ENCODE measurements around the gene UROC1.

DNA sequence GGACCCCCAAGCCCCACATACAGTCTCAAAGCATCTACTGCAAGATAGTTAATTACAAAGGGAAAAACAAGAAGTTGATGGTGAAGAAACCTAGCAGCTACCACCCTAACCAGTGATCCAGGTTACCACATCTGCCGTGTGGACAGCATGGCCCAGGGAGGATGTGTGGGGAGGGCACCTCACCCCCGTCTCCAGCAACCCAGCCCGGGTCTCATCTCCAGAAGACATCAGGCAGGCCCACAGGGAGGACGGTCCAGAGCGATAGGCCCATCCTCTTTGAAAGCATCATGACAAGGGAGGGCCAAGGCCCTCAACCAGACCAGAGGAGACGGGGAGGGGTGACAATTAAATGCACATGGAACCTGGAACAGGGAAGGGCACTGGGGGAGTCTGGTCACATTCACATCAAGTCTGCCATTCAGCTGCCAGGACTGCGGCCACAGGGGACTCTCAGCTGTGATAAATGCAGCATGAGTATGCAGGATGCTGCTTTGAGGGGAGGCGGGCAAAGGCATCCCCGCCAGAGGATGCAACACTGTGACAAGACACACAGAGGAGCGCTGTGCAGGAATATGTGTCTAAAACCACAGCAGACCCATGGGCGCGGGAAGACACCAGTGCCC, 60.7 kb downstream of the UROC1 start:
- TF ChIP-seq EZH2phosphoT487 (IDR thresholded peaks at IDR 0.05; ENCODE audit: low read length), result no peak
- TF ChIP-seq, protein P1, sequence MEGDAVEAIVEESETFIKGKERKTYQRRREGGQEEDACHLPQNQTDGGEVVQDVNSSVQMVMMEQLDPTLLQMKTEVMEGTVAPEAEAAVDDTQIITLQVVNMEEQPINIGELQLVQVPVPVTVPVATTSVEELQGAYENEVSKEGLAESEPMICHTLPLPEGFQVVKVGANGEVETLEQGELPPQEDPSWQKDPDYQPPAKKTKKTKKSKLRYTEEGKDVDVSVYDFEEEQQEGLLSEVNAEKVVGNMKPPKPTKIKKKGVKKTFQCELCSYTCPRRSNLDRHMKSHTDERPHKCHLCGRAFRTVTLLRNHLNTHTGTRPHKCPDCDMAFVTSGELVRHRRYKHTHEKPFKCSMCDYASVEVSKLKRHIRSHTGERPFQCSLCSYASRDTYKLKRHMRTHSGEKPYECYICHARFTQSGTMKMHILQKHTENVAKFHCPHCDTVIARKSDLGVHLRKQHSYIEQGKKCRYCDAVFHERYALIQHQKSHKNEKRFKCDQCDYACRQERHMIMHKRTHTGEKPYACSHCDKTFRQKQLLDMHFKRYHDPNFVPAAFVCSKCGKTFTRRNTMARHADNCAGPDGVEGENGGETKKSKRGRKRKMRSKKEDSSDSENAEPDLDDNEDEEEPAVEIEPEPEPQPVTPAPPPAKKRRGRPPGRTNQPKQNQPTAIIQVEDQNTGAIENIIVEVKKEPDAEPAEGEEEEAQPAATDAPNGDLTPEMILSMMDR (IDR thresholded peaks at IDR 0.05; ENCODE audit: low read length), result no peak
